ENCODE results near the gene SMIM21.

- TF ChIP-seq ZBTB1 (tag by site-specific recombination; IDR thresholded peaks at IDR 0.05) (no peak), ZFHX2 (tag by site-specific recombination; conservative IDR thresholded peaks at IDR 0.05) (no peak), ZNF133 (tag by site-specific recombination; IDR thresholded peaks at IDR 0.05) (no peak), CTCF (tag by site-specific recombination; IDR thresholded peaks at IDR 0.05) (no peak), ZNF146 (tag by site-specific recombination; IDR thresholded peaks at IDR 0.05) (no peak), ZNF530 (tag by site-specific recombination; IDR thresholded peaks at IDR 0.05; ENCODE audit: low read depth) (no peak), ZNF560 (tag by site-specific recombination; IDR thresholded peaks at IDR 0.05; ENCODE audit: borderline replicate concordance) (no peak), ZBTB17 (tag by site-specific recombination; IDR thresholded peaks at IDR 0.05) (no peak)
Observed at GRCh38 chr18:75377258-75377657, 50.2 kb downstream of the SMIM21 start.
